Vagina (tissue), 2 donors: ENCODE measurements around the gene RRM2.

Experiments used
- POLR2A ChIP-seq, 2 donors: fragments of 450-650 bp; IDR thresholded peaks; one replicate each; pipeline ENCODE4 v1.6.1; 2017; ENCODE audit warnings: antibody characterized with exemption in 2 of 2, mild to moderate bottlenecking in 2 of 2, moderate library complexity in 2 of 2
- TF ChIP-seq, protein P1 (sequence below), 3 experiments: fragments of 450-650 bp in 2 of 3; fragments of 200-600 bp in 1 of 3; sonication (generic) in 1 of 3; IDR thresholded peaks; one replicate each; pipeline ENCODE4 v1.5.1; 2017 to 2019; ENCODE audit warnings: antibody characterized with exemption in 3 of 3, mild to moderate bottlenecking in 2 of 3, moderate library complexity in 2 of 3

- TF ChIP-seq, protein P1, sequence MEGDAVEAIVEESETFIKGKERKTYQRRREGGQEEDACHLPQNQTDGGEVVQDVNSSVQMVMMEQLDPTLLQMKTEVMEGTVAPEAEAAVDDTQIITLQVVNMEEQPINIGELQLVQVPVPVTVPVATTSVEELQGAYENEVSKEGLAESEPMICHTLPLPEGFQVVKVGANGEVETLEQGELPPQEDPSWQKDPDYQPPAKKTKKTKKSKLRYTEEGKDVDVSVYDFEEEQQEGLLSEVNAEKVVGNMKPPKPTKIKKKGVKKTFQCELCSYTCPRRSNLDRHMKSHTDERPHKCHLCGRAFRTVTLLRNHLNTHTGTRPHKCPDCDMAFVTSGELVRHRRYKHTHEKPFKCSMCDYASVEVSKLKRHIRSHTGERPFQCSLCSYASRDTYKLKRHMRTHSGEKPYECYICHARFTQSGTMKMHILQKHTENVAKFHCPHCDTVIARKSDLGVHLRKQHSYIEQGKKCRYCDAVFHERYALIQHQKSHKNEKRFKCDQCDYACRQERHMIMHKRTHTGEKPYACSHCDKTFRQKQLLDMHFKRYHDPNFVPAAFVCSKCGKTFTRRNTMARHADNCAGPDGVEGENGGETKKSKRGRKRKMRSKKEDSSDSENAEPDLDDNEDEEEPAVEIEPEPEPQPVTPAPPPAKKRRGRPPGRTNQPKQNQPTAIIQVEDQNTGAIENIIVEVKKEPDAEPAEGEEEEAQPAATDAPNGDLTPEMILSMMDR (IDR thresholded peaks at IDR 0.05), result no peak
- TF ChIP-seq POLR2A (IDR thresholded peaks at IDR 0.05), result no peak
Measured at GRCh38 chr2:10125842-10126631, 3.5 kb downstream of the RRM2 start.
